ENCODE measurements around the gene IDE. TPM values are rescaled to one million over a fixed set of nuclear protein-coding genes. Genes with fewer than 3 reads are reported as not detected.

IDE gene
- total and polyA plus RNA-seq, 2 of the 4 experiments (the other 2 are of a cell fraction) = 9.3 to 27.4 TPM

DNA sequence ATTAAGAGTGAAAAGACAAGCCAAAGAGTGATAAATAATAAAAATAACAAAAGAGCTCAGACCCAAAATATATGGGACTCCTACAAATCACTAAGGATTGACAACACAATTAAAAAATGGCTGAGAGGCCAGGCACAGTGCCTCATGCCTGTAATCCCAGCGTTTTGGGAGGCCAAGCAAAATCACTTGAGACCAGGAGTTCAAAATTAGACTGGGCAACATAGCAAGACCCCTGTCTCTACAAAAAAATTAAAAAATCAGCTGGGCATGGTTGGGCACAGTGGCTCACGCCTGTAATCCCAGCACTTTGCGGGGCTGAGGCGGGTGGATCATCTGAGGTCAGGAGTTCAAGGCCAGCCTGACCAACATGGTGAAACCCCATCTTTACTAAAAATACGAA, 137.3 kb downstream of the IDE start:
- no peak overlapping the region for H2BK120ac ChIP-seq (ENCODE audit: low read depth, low read length)
- intact Hi-C loops (cut with micrococcal nuclease) (loop anchor here (10.0 kb wide), 1 partner anchor 472 kb away; no protein-coding TSS in a partner anchor), dilution Hi-C loops (cut with HindIII; ENCODE audit: low sequenced_read_pairs, unreplicated experiment) (no loop called here), in situ Hi-C loops (cut with MboI; ENCODE audit: low sequenced_read_pairs) (no loop called here)
- no peaks in the 10 kb centered on the region for H3K36me3 ChIP-seq (ENCODE audit: control insufficient read depth, insufficient read depth, low read length)
- H3K18ac ChIP-seq (ENCODE audit: low read depth, low read length) = no peak overlapping the region
- H3K4me1 ChIP-seq (ENCODE audit: control insufficient read depth, insufficient read depth, low read length) = no peaks in the 10 kb centered on the region
- H2BK20ac ChIP-seq (ENCODE audit: low read depth, low read length) = no peak overlapping the region
- H2AK5ac ChIP-seq (ENCODE audit: low read depth, low read length) = no peak overlapping the region
- no peak overlapping the region for H2AK9ac ChIP-seq (replicated peaks; ENCODE audit: low read depth, low read length, poor library complexity)
- H3K27ac ChIP-seq (ENCODE audit: insufficient read depth, low read length) = no peak overlapping the region
- H2BK15ac ChIP-seq (ENCODE audit: low read depth, low read length) = no peak overlapping the region
- no TSS peak for BruUV-seq (replicated peaks)
- no peaks in the 10 kb centered on the region for H4K20me1 ChIP-seq (ENCODE audit: insufficient read depth, low read length)
- H2AFZ ChIP-seq (replicated peaks; ENCODE audit: low read length, poor library complexity) = no peak overlapping the region
- no peak overlapping the region for H4K8ac ChIP-seq (ENCODE audit: low read depth in 2 of 2, low read length in 2 of 2)
- H4K5ac ChIP-seq (ENCODE audit: low read depth, low read length) = no peak overlapping the region
- H3K9me3 ChIP-seq (ENCODE audit: control insufficient read depth, insufficient read depth, low read length) = no peaks in the 10 kb centered on the region
- no peak overlapping the region for H3K4me3 ChIP-seq (ENCODE audit: insufficient read depth, low read depth, low read length)
- no peak overlapping the region for H3K4me2 ChIP-seq (ENCODE audit: low read depth, low read length)
- TF ChIP-seq CTCF (conservative IDR thresholded peaks at IDR 0.05; ENCODE audit: low read depth, low read length) (no peak), RFX5 (IDR thresholded peaks at IDR 0.05; ENCODE audit: low read depth, low read length) (no peak), FOS (IDR thresholded peaks at IDR 0.05; ENCODE audit: low read depth, low read length) (no peak), RCOR1 (IDR thresholded peaks at IDR 0.05; ENCODE audit: insufficient replicate concordance, low read length) (no peak), SMC3 (IDR thresholded peaks at IDR 0.05; ENCODE audit: low read depth, low read length) (no peak)
- DNase-seq = no peak
- ChIA-PET CTCF (interaction anchor here (0.6 to 1.1 kb wide), 3 partner anchors 15 to 1091 kb away, joined by 3 read pairs; no protein-coding TSS in a partner anchor), POLR2A (ENCODE audit: unreplicated experiment) (no interaction called here)
- H3K14ac ChIP-seq (replicated peaks; ENCODE audit: low read depth, low read length) = no peak overlapping the region
- no peak for ATAC-seq (ENCODE audit: low read depth)
- no peak overlapping the region for H2BK5ac ChIP-seq (ENCODE audit: low read depth, low read length, poor library complexity, severe bottlenecking)
- H4K91ac ChIP-seq (ENCODE audit: insufficient read depth, low read depth, low read length) = no peak overlapping the region
- no peak overlapping the region for H3K9ac ChIP-seq (ENCODE audit: low read depth, low read length)
- no peak overlapping the region for H3K4ac ChIP-seq (ENCODE audit: low read depth, low read length)
- H3K9me1 ChIP-seq (ENCODE audit: insufficient read depth, low read length) = no peaks in the 10 kb centered on the region
- no peak overlapping the region for H3K23ac ChIP-seq (ENCODE audit: low read depth, low read length)
- 80% methylated on average over 1 of the region's 5 CpGs; no CpG with 5 or more reads in 1 of the 2 experiments for WGBS, 2 experiments (ENCODE audit: extremely low coverage in 2 of 2, insufficient read length in 1 of 2)
- no peaks in the 10 kb centered on the region for H3K79me1 ChIP-seq (ENCODE audit: low read depth in 1 of 2, low read length in 2 of 2)
- H3K56ac ChIP-seq (ENCODE audit: extremely low read depth, insufficient read depth, low read length) = no peak overlapping the region
- no peaks in the 10 kb centered on the region for H3K27me3 ChIP-seq (ENCODE audit: control insufficient read depth, insufficient read depth, low read length)
